Measurements from ENCODE around the gene APOO.

The APOO gene

DNA sequence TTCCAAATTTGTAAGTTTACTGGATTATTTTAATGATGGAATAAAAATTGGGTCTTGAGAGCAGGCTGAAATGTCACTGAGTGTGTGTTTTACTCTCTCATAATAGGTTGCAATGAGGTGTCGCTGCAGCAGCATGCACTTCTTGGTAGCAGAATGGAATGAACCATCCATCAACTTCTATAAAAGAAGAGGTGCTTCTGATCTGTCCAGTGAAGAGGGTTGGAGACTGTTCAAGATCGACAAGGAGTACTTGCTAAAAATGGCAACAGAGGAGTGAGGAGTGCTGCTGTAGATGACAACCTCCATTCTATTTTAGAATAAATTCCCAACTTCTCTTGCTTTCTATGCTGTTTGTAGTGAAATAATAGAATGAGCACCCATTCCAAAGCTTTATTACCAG, 122.2 kb downstream of the APOO start:
- no peak for DNase-seq
- TF ChIP-seq, protein P1, sequence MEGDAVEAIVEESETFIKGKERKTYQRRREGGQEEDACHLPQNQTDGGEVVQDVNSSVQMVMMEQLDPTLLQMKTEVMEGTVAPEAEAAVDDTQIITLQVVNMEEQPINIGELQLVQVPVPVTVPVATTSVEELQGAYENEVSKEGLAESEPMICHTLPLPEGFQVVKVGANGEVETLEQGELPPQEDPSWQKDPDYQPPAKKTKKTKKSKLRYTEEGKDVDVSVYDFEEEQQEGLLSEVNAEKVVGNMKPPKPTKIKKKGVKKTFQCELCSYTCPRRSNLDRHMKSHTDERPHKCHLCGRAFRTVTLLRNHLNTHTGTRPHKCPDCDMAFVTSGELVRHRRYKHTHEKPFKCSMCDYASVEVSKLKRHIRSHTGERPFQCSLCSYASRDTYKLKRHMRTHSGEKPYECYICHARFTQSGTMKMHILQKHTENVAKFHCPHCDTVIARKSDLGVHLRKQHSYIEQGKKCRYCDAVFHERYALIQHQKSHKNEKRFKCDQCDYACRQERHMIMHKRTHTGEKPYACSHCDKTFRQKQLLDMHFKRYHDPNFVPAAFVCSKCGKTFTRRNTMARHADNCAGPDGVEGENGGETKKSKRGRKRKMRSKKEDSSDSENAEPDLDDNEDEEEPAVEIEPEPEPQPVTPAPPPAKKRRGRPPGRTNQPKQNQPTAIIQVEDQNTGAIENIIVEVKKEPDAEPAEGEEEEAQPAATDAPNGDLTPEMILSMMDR (IDR thresholded peaks at IDR 0.05): no peak
- peak overlapping the region; percentile 80 for H3K27ac Mint-ChIP-seq
- peaks cover 57% of the 10 kb centered on the region for H3K4me1 Mint-ChIP-seq
- H3K36me3 Mint-ChIP-seq (ENCODE audit: low read depth): peaks cover 33% of the 10 kb centered on the region
- no peaks in the 10 kb centered on the region for H3K9me3 Mint-ChIP-seq
- H3K27me3 Mint-ChIP-seq (ENCODE audit: low read depth, poor library complexity): peaks cover 3% of the 10 kb centered on the region
- H3K4me3 Mint-ChIP-seq: peak overlapping the region; percentile 99

GRCh38 chrX:23784470-23785331, 123.0 kb downstream of the APOO start:
- peaks cover 33% of the 10 kb centered on the region for H3K36me3 Mint-ChIP-seq (ENCODE audit: low read depth)
- peaks cover 48% of the 10 kb centered on the region for H3K4me1 Mint-ChIP-seq
- no peak for DNase-seq
- H3K27ac Mint-ChIP-seq: peak overlapping the region; percentile 71
- H3K9me3 Mint-ChIP-seq: no peaks in the 10 kb centered on the region
- peak overlapping the region; percentile 99 for H3K4me3 Mint-ChIP-seq
- peaks cover 3% of the 10 kb centered on the region for H3K27me3 Mint-ChIP-seq (ENCODE audit: low read depth, poor library complexity)
- TF ChIP-seq, protein P1 (IDR thresholded peaks at IDR 0.05): no peak

DNA sequence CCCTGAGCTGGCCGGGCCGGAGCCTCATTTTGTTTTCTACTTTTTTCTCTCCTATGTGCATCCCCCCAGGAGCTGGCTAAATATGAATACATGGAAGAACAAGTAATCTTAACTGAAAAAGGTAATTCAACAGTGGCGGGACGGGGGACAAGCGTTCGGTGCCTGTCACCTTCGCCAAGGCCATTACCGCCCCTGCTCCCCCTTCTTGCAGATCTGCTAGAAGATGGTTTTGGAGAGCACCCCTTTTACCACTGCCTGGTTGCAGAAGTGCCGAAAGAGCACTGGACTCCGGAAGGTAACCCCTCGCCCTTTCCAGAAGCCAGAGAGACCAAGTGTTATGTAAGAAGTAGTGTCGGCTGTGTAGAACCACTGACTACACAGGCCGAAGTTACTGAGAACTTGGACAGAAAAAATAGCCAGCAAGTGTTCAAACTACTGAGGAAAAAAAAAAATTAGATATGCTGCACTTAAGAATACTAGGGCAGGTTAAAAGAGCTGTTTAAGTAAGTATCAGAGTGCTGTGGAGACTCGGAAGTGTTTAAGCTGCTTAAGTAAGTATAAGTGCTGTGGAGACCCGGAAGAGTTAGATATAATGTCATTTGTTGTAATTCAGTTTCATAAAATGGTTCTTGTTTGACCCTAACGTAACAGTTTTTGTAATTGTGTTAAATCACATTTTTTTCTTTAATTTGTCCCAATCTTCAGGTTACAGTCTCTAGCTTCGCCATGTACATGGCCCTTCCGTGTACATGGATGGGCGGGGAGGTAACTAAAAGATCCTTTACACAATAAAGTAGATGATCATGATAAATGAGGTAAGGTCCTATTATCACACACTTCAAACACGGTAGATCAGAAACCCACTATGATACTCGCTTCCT, 123.9 kb downstream of the APOO start:
- Mint-ChIP-seq H3K4me3 (peak overlapping the region; percentile 99), H3K9me3 (no peaks in the 10 kb centered on the region), H3K27ac (peak overlapping the region; percentile 89), H3K27me3 (ENCODE audit: low read depth, poor library complexity) (peaks cover 3% of the 10 kb centered on the region), H3K36me3 (ENCODE audit: low read depth) (peaks cover 33% of the 10 kb centered on the region), H3K4me1 (peaks cover 44% of the 10 kb centered on the region)
- TF ChIP-seq, protein P1 (IDR thresholded peaks at IDR 0.05): no peak
- peak; percentile 13 for DNase-seq

All from nephron progenitor cell (in vitro differentiated cells).